Measurements from ENCODE around the gene TACR1. TPM values are rescaled to one million over a fixed set of nuclear protein-coding genes. Genes with fewer than 3 reads are reported as not detected.

Gene TACR1
- total RNA-seq, 1 donor from 2014 or later = 1.0 TPM

DNA sequence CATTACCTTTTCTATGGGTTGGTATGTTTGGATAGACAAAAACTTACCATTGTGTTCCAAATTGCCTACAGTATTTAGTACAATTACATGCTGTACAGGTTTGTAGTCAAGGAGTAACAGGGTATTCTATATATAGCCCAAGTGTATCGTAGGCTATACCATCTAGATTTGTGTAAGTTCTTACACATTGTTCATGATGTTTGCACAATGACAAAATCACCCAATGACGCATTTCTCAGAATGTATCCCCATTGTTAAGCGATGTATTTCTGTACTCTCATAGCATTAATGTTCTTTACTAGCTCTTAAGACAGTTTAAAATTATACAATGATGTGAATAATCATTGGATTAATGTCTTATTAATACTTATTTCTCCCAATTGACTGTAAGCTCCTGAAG, 16.7 kb downstream of the TACR1 start:
- Mint-ChIP-seq H3K27me3 (ENCODE audit: unreplicated experiment) (no peaks in the 10 kb centered on the region), H3K36me3 (ENCODE audit: low read depth, unreplicated experiment) (no peaks in the 10 kb centered on the region), H3K9me3 (ENCODE audit: unreplicated experiment) (no peaks in the 10 kb centered on the region), H3K27ac (ENCODE audit: unreplicated experiment) (no peak overlapping the region), H3K4me1 (ENCODE audit: unreplicated experiment) (no peaks in the 10 kb centered on the region), H3K4me3 (ENCODE audit: unreplicated experiment) (no peak overlapping the region)
- TF ChIP-seq, protein P1, sequence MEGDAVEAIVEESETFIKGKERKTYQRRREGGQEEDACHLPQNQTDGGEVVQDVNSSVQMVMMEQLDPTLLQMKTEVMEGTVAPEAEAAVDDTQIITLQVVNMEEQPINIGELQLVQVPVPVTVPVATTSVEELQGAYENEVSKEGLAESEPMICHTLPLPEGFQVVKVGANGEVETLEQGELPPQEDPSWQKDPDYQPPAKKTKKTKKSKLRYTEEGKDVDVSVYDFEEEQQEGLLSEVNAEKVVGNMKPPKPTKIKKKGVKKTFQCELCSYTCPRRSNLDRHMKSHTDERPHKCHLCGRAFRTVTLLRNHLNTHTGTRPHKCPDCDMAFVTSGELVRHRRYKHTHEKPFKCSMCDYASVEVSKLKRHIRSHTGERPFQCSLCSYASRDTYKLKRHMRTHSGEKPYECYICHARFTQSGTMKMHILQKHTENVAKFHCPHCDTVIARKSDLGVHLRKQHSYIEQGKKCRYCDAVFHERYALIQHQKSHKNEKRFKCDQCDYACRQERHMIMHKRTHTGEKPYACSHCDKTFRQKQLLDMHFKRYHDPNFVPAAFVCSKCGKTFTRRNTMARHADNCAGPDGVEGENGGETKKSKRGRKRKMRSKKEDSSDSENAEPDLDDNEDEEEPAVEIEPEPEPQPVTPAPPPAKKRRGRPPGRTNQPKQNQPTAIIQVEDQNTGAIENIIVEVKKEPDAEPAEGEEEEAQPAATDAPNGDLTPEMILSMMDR (IDR thresholded peaks at IDR 0.05; ENCODE audit: unreplicated experiment) = no peak
- no peak for DNase-seq (ENCODE audit: low spot score)

DNA sequence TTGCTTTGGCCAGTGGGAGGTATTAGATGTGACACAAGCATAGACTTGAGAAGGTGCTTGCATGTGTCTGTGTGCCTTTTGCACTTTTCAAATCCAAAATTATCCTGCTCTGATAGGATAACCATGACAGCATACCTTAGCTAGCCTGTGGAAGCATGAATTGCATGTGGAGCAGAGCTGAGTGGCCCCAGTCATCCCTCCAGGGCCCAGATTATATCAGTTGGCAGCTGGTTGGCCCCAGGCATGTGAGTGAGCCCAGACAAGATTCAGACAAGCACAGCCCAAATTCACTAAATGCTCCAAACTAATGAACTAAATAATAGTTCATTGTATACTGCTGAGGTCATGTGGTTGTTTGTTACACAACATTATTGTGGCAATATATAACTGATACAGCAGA, 18.8 kb downstream of the TACR1 start:
- H3K27me3 Mint-ChIP-seq (ENCODE audit: unreplicated experiment) = no peaks in the 10 kb centered on the region
- no peaks in the 10 kb centered on the region for H3K36me3 Mint-ChIP-seq (ENCODE audit: low read depth, unreplicated experiment)
- no peaks in the 10 kb centered on the region for H3K9me3 Mint-ChIP-seq (ENCODE audit: unreplicated experiment)
- TF ChIP-seq, protein P1 (IDR thresholded peaks at IDR 0.05; ENCODE audit: unreplicated experiment) = no peak
- H3K4me1 Mint-ChIP-seq (ENCODE audit: unreplicated experiment) = peaks cover 2% of the 10 kb centered on the region
- H3K4me3 Mint-ChIP-seq (ENCODE audit: unreplicated experiment) = no peak overlapping the region
- no peak for DNase-seq (ENCODE audit: low spot score)
- no peak overlapping the region for H3K27ac Mint-ChIP-seq (ENCODE audit: unreplicated experiment)

DNA sequence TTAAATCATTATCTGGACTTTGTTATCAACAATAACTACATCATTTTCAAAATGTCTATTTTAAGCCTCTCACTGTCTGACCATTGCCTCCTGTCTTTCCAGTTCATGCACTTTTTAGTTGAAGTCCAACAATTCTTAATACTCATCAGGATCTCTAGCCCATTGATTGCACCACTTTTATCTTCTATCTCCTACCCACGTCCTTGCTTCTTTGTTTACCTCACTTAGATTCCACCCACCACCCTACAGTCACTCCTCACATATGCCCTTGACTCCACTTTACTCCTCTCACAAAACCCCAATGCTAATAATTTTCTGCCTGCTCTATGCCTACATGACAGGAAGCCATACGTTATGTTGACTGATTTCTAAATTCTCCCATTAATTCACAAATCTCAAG, 21.9 kb downstream of the TACR1 start:
- DNase-seq (ENCODE audit: low spot score) = no peak
- H3K9me3 Mint-ChIP-seq (ENCODE audit: unreplicated experiment) = no peaks in the 10 kb centered on the region
- no peaks in the 10 kb centered on the region for H3K27me3 Mint-ChIP-seq (ENCODE audit: unreplicated experiment)
- peaks cover 12% of the 10 kb centered on the region for H3K4me1 Mint-ChIP-seq (ENCODE audit: unreplicated experiment)
- H3K27ac Mint-ChIP-seq (ENCODE audit: unreplicated experiment) = no peak overlapping the region
- TF ChIP-seq, protein P1 (IDR thresholded peaks at IDR 0.05; ENCODE audit: unreplicated experiment) = no peak
- H3K4me3 Mint-ChIP-seq (ENCODE audit: unreplicated experiment) = no peak overlapping the region
- H3K36me3 Mint-ChIP-seq (ENCODE audit: low read depth, unreplicated experiment) = no peaks in the 10 kb centered on the region

DNA sequence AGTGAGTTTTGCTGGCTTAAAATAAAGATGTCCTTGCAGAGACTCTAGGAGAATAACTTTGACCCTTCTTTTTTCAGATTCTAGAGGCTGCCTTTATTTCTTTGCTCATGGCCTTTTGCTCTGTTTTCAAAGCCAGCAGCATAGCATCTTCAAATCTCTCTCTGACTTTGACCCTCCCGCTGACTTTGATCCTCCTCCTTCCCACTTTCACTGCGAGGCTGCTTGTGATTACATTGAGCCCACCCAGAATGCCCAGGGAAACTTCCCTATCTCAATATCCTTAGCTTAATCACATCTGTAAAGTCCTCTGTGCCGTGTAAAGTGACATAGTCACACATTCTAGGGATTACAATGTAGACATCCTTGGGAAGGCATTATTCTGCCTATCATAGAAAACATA, 23.9 kb downstream of the TACR1 start:
- DNase-seq (ENCODE audit: low spot score) = no peak
- TF ChIP-seq, protein P1 (IDR thresholded peaks at IDR 0.05; ENCODE audit: unreplicated experiment) = no peak
- Mint-ChIP-seq H3K27me3 (ENCODE audit: unreplicated experiment) (no peaks in the 10 kb centered on the region), H3K27ac (ENCODE audit: unreplicated experiment) (no peak overlapping the region), H3K36me3 (ENCODE audit: low read depth, unreplicated experiment) (peaks cover 4% of the 10 kb centered on the region), H3K4me1 (ENCODE audit: unreplicated experiment) (peaks cover 12% of the 10 kb centered on the region), H3K9me3 (ENCODE audit: unreplicated experiment) (no peaks in the 10 kb centered on the region), H3K4me3 (ENCODE audit: unreplicated experiment) (no peak overlapping the region)

DNA sequence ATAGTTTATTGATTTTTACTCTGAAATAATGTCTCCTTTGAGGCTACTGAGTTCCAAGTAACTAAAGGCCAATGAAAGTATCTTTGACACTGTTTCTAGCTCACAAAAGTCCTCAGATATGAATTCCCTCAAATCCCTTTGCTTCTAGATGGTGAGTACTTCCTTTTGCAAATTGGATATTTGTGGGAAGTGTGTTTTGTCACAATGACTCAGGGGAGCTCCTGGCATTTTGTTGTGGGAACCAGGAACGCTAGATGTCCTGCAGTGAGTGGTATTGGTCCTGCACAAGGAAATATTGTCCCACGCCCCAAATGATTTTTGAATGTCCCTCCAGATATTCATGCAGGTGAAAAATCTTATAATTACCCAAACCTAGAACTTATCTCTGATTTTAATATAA, 24.3 kb downstream of the TACR1 start:
- H3K36me3 Mint-ChIP-seq (ENCODE audit: low read depth, unreplicated experiment) = peaks cover 6% of the 10 kb centered on the region
- DNase-seq (ENCODE audit: low spot score) = no peak
- H3K27ac Mint-ChIP-seq (ENCODE audit: unreplicated experiment) = no peak overlapping the region
- no peak overlapping the region for H3K4me3 Mint-ChIP-seq (ENCODE audit: unreplicated experiment)
- H3K4me1 Mint-ChIP-seq (ENCODE audit: unreplicated experiment) = peaks cover 12% of the 10 kb centered on the region
- TF ChIP-seq, protein P1 (IDR thresholded peaks at IDR 0.05; ENCODE audit: unreplicated experiment) = no peak
- no peaks in the 10 kb centered on the region for H3K27me3 Mint-ChIP-seq (ENCODE audit: unreplicated experiment)
- H3K9me3 Mint-ChIP-seq (ENCODE audit: unreplicated experiment) = no peaks in the 10 kb centered on the region
